Inflammatory macrophage treated with lipopolysaccharide for 4 hours (primary cell): ENCODE results near the gene LIMA1.

Experiments used
- DNase-seq: peaks from one replicate; pipeline ENCODE4 v3.0.0-alpha.2; 2020

The LIMA1 gene

DNA sequence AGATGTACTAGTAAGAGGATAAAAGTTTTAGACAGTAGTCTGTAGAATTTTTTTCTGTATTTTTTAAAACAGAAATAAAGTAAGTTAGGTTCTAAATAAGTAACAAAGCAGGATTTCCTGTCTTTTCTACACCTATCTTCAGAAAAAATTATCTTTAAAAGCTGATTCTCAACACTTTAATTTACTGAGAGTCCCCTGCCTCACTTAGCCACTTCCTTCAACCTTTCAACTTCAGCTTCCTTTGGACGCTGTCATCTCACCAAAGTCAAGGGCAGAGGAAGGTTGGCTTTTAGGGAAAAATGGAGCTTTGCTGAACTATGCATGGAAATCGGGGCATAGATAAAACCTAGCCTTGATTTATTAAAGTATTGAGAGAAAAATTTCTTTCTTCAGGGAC, 71.3 kb downstream of the LIMA1 start:
- DNase-seq = no peak

DNA sequence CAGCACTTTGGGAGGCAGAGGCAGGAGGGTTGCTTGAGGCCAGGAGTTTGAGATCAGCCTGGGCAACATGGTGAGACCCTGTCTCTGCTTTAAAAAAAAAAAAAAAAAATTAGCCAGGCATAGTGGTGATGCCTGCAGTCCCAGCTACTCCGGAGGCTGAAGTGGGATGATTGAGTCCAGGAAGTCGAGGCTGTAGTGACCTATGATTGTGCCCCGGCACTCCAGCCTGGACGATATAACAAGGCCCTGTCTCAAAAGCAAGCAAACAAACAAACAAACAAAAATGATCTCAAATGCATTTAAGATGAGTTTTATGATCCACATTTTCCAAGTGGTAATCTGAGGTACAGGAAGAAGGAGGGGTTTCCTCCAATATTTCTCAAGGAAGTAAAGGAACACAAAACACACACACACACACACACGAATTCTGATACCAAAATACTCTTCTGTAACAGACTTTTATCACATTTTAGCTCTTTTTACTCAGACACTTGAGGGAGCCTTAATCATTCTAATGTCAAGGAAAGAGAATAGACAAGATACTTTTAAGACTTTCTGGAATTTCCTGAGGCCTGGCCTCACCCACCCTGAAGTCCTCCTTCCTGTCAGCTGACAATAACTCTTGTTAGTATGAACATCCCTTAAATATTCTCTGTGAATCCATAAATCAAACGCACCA, 71.8 kb downstream of the LIMA1 start:
- DNase-seq = peak; percentile 62

DNA sequence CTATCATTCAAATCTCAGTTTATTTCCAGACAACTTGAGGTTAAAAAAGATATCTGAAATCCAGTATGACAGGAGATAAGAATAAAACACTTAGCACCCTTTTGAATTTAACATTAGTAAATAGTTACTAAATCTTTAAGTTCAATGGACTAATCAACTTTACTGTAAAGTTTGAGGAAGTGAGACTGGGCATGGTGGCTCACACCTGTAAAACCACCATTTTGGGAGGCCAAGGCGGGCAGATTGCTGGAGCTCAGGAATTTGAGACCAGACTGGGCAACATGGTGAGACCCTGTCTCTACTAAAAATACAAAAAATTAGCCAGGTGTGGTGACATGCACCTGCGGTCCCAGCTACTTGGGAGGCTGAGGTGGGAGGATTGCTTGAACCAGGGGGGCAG, 75.9 kb downstream of the LIMA1 start:
- no peak for DNase-seq

DNA sequence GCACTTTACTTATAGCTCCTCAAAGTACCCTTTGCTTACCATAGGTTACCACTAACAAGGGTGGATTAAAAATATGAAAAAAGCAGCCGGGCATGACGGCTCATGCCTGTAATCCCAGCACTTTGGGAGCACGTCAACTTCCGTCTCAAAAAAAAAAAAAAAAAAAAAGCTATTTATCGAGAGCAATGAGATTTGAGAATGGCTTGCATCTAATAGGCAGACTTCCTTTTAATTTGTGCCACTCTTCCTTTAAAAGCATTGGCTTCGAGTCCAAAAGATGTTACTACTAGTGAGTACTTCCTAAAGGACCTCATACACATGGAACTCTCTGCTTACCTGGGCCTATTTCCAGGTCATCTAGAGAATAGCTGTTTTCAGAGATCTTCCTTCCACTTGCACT, 77.7 kb downstream of the LIMA1 start:
- no peak for DNase-seq

DNA sequence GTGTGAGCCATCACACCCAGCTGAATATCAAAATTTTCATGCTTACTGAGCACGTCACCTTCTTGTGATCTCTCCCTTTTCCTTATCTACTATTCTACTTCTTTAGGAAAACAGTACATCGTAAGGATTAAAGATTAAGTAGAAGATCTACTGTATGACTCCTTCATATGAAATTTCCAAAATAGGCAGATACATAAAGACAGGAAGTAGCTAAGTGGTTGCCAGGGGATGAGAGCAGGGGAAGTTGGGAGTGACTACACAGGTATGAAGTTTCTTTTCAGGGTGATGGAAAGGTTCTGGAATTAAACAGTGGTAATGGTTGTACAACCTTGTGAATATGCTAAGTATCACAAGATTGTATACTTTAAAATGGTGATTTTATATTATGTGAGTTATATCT, 79.6 kb downstream of the LIMA1 start:
- no peak for DNase-seq

DNA sequence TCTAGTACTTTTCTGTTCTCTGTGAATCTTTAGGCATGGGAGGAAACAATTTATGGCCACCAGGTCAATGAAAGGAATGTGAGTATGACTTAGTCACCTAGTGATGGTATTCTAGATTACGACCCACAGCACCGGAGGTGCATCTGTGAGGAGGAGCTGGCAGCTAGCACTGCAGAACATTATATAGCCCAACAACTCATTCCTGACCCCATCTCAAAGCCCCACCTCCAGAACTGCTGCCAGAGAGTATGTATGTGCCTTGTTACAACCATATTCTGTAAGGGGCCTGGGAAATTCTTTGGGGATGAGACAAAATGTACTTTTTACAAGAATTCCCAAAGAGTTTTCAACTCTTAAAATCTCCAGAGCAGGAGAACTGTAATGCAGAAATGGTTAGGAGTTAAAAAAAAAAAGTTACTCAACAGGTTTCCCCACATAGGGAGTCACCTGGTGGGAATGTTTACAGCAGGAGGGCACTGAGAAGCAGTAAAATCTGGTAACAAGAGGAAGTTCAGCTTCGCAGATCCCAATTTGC, 81.3 kb downstream of the LIMA1 start:
- DNase-seq = no peak

DNA sequence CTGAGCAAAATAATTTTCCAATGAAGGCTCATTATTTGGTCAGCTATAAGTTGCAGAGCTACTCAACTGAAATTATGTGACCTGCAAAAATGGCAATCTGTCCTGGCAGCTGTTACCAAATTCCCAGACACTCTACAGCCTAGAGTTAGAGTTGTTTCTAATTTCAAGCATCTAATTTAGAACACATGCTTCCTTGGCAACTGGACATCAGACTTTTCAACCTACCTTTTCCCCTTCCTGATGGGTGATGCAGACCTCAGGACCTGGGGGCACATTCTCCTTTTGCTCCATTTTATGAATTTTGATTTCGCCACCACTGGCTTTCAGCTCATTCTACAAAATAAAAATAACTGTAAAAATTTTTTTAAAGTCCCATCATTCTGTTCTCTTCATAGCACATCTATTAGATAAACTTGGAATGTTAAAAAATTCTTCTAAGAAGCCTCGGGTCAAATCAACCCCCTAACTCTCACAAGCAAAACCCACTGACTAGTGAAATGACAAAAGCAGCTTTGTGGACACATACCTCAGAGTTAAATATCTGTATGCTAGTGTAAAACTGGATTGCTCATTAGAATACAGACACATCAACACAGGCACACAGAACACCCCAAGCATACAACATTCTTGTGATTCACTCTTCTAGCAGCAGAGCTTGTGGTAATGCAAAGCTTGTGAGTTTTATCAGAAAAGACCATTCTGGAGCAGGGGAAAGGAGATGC, 82.6 kb downstream of the LIMA1 start:
- DNase-seq = no peak

DNA sequence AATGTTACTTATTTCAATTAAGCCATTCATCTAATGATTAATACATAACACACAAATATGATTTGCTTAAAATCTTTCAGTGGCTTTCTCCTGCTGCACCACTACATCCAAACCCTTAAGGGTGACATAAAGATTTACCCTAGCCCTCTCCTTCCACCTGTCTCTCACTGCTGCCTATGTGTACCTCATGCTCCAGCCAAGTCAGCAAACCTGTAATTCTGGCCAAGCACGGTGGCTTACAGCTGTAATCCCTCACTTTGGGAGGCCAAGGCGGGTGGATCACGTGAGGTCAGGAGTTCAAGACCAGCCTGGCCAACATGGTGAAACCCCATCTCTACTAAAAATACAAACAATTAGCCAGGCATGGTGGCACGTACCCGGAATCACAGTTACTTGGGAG, 84.5 kb downstream of the LIMA1 start:
- DNase-seq = no peak

DNA sequence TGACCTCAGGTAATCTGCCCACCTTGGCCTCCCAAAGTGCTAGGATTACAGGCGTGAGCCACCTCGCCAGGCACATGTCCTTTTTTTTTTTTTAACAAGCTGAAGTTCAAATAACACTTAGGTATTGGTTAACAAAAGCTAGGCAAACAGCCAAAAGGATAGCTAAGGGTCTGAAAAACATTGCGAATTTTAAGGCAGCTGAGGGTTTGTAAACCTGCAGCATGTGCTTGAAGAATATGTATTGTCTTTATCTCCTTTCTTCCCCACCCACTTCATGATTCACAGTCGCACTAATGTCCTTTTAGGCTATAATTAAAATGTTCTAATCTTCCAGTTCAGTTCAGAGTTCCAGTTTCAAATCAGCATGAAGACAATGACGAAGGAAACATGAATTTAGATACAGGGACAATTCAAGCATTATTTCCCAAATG, 86.0 kb downstream of the LIMA1 start:
- no peak for DNase-seq

DNA sequence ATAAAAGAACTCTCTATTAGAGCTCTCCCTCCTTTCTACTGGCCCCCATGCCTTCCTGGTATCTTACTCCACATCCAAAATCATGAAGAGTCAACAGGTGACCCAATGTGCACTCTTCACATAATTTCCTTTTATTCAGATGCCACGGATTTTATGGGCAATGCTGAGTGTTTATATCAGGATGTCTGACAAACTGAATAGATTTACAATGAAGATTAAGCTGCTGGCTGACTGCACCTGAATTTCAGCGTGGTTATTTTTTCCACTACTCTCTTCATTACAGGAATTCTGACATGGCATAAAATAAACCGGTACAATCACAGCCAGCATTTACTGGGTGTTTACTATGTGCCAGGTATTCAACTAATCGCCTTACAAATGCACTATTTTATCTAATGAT, 86.8 kb downstream of the LIMA1 start:
- no peak for DNase-seq

DNA sequence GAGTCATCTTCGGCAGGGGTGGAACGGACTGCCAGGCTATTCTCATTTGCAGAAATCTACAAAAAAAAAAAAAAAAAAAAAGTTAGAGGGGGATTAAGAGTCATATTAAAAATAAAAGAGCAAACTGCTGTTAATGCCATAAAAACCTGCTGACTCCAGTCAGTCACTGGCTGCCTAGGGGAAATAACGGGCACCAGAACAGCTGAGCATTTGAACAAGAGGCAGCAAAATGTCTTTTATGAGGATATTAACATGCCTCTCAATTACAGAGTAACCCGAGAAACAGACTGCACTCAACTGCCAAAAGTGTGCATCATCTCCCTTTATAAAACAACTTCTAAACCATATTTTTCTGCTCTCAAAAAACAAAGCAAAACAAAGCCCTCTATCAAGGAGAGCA, 87.5 kb downstream of the LIMA1 start:
- no peak for DNase-seq

DNA sequence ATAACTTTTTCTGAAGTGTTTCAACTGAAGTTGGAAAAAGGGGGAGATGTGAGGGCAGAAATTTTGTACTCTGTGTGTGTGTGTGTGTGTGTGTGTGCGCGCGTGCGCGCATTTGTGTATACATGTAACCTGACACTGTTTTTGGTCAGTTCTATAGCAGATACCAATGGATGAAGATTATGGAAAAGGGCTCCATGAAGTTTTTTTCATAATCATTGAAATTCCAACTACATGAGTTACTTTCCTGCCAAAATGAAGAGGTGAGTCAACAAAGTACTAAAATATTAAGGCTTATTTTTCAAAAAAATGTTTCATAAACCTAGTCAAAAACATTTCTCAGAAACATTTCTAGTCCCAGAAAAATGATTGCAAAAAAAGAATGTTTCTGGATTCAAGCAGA, 90.4 kb downstream of the LIMA1 start:
- DNase-seq = no peak

DNA sequence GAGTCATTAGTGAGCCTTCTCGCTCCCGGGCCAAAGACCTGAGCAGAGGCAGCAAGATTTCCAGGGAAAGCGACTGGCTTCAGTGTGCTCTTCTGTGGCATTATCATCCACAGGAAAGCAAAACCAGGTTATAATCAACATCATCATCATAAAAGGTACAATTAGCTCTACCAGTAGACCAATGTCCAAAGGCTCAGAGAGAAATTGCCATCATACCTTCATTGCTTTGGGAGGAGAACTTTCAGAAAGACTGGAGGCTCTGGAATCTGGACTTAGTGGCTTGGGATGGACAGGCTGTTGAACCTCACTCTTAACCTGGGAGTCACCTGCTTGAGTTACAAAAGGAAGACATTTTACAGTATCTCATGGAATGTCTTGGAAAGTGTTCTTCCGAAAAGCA, 91.1 kb downstream of the LIMA1 start:
- no peak for DNase-seq

DNA sequence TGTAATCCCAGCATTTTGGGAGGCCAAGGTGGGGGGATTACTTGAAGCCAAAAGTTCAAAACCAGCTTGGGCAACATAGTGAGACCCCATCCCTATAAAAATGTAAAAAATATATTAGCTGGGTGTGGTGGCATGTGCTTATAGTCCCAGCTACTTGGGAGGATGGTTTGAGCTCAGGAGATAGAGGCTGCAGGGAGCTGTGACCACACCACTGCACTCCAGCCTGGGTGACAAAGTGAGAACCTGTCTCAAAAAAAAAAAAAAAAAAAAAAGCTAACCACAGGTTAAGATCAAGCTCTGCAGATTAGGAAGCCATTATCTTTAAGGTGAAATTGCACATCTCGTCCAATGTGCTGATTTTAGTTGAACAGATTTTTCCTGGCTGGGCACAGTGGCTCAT, 92.5 kb downstream of the LIMA1 start:
- DNase-seq = no peak

DNA sequence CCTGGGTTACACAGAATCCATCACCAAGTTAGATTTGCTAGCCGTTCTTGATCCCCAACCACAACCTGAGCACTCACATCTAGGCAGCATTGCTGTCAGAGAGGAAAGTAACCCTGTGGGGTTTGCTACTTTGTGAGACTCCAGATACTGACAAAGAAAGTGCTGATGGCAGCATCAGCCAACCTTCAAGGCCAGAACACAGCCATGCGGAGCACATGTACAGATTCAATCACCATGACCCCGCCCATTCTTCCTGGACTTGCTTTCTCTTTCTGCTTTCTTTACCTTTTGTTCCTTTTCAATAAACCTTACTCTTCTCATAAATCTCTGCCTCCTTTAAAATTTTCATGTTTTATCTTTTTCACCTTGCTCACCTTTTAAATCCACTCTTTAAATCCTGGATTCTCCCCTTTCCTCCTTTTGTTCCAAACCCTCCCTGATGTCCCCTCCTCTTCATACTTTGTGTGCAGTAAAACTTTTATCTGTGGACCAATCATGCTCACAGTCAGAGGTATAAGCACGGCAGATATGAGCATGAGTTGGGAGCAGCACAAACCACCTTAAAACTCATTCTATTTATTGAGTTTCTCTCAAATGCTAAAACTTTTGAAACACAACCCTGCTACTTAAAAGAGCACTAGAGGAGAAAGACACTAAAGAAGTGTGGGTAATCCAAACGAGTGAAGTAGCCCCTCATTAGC, 94.3 kb downstream of the LIMA1 start:
- DNase-seq = no peak

DNA sequence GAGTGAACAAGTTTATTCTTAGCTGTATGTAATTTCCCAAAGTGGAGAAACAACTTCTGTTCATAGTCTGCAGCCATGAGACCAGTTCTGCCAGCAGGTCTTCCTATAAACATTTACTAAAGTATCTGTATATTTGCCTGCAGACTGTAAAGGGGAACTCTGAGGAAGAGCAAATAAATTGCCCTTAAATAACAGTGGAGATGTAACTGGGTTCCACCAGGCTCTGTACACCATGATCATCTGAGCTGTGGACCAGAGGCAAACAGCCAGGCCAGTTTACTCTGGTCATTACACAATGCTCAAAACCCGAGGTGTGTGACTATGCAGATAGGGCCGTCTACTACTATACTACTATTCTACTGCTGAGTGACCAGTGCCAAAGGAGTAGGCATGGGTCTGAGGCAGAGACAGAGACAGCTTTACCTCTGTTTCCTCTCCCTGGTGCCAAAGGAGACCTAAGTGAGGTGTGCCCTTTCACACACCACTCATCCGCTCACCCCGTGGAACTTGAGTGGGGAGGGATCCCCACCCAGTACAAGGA, 95.0 kb downstream of the LIMA1 start:
- DNase-seq = no peak

DNA sequence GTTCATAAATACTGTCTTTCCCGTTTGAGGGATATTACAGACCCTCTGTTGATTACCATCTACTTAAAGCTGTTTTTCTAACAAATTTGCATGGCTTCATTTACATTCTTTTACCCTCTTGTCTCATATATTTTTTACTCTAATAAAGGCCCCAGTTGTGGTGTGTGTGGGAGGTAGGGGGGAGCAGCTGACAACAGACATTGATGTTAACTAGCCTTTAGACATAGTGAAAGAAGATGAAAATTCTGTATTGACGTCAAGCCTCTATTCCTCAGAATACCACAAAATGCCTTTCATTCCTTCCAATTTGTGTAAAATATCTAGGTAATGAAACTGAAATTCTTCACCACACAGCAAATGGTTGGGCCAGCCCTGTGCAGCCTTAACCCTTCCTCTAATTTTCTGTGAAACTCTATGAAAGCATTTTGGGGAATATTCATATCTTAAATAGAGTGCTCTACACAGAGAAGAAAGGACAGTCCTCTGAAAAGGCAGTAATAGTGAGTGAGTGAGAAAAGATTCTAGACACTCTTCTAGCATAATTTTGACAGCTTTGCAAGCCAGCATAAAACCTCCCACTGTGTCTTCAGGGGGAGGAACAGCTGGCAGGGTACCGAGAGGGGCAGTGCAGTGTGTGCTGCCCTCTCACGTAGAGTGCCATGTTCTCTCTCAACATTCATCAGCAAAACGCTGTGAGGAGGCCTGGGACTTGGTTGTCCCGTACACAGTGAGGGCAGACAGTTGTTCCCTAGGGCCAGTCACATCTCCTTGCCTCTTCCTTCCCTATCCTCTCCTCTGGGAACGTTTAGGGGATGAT, 96.0 kb downstream of the LIMA1 start:
- no peak for DNase-seq

DNA sequence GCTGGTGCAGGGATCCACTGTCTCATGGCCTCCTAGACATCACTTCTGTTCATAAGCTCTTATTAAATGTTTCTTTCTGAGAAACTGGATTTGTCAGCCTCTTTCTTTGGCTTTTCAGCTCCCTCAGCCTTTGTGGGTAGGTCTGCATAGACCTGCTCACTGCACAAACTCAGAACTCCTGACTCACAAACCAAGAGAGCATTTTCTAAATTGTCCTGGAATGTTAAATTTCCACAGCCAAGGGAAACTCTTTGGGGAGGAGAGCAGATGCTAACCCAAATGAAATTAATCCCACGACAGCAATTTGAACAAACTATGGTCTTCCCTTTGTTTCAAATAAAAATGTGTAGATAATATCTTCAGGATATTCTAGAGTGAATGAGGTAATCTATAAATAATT, 96.6 kb downstream of the LIMA1 start:
- no peak for DNase-seq

DNA sequence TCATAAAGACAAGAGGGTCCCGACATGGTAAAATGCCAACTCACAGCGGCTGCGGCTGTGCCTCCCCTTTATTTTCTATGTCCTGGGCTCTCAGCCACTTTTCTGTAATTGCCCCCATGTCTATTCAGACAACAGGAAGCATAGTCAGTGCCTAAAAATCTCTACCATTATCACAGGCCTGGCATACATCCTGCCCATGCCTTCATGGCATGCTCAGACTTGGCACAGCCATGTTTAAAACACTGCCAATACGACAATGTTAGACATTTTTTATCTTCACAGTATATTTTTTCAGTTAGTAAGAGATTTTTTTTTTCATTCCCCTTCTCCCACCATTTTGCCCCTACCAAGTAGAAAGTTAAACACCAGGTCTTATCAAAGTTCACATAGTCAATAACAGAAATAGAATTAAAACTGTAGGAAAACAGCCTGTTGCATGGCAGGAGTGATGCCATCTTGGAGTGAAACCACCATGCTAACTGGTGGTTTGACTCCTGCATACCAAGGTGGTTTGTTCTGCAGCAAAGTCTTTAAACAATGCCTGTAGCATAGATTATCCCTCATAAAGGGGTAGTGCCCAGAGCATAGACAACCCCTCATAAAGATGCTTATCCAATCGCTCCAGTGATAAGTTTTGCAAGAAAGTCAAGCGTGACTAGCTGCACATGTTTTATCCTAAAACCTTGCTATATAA, 97.2 kb downstream of the LIMA1 start:
- no peak for DNase-seq

DNA sequence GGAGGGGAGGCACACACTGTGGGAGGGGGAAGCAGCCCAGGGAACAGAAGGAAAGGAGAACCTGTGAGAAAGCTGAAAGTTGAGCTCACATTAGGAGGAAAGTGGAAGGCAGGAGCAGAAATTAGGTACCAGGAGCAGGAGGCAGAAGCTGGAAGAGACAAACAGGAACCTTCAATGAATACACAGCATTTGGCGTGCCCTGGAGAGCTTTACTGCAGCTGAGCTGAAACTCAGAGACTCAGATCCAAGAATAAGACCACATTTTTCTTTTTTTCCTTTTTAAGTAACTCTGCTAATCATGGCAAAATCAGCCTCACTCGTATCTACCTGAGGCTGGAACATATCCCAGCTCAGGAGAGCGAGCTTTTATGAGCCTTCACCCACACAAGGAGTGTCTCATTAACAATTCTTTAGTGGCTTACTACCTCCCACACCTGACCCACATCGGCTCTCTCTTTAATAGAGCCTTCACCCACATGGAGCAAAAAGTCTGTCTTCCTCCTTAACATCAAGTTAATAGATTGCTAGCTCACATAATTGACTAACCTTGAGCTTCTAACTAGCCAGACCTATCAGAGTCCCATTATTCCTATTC, 97.9 kb downstream of the LIMA1 start:
- no peak for DNase-seq

DNA sequence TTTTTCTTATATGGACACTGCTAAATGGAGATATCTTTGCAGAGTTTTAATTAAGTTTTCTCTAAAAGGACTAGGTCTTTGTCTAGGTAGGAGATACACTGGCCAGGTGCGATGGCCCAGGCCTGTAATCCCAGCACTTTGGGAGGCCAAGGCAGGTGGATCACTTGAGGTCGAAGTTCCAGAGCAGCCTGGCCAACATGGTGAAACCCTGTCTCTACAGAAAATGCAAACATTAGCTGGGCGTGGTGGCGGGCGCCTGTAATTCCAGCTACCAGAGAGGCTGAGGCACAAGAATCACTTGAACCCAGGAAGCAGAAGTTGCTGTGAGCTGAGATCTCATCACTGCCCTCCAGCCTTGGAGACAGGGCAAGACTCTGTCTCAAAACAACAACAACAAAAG, 99.1 kb downstream of the LIMA1 start:
- no peak for DNase-seq

DNA sequence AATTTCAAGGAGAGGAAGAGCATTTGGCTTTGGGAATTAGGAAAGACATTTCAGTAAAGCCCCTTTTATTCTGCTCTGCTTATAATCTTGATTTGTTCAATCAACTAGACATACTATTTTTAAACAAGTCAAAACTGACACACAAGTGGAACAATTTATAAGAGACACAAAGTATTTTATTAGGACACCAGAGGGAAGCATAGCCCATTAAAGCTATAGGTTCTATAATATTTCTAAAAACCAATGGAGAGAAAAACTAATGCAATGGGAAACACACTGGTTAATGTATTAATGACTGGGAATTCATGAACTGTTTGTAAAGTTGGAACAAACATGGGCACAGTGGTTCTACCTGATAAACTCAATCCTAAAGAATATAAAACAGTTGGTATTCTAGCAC, 100.9 kb downstream of the LIMA1 start:
- no peak for DNase-seq
